TTC549 (cell line): ENCODE measurements around the gene RGS17.
"Not testable (repeated sequence)": the region's sequence is repeated elsewhere in the genome, so short reads cannot be mapped to it uniquely, and the experiment has no call there.

Experiments
- FAIRE-seq: peaks from 2 replicates; lab custom pipeline; 2012; peaks lifted over from hg19 to GRCh38; lab: Jason Lieb, UNC

The RGS17 gene

DNA sequence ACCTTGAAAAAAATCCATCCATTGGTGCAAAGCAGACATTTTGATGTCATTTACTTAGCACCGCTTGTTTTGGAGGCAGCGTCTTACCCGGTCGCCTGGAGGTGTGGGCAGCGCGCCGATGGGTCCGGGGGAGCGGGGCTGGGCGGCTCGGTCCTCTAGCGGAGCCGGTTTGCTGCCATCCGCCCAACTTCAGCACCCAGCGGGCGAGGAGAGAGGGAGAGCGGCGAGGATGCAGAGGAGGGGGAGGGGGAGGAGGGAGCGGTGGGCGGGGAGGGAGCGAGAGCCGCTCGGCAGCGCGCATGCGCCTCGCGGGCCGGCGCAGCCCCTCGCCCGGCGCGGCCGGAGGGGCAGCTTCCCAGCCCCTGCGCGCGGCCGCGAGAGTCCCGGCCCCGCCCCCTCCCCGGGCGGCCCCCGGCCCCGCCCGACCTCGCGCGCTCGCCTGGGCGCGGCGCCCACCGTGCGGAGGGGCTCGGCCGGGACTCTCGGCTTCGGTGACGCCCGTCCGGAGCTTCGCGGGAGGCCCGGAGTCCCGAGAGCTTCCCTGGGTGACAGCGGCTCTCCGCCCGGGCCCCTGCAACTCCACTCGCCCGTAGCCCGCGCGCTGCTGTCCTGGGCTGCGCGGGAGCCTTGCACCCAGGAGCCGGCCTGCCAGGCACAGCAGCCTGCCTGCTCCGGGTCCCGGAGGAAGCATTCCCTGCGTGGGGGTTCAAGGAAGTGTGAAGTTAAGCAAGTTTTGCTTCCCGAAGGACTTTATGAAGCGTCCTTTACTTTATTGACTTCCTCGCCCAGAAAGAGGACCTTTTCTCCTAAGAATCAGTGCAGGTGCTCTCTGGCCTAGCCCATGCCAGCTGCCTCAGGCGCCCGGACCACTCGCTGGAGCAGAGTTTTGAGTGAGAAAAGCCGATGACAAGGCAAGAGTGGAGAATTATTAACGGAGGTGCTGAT, at the start of gene RGS17:
RGS17 (minus strand) TSS at position 246 of the 945 bp plus-strand sequence. CDS start 87,264 bp downstream, outside the sequence.
- FAIRE-seq = no peak

DNA sequence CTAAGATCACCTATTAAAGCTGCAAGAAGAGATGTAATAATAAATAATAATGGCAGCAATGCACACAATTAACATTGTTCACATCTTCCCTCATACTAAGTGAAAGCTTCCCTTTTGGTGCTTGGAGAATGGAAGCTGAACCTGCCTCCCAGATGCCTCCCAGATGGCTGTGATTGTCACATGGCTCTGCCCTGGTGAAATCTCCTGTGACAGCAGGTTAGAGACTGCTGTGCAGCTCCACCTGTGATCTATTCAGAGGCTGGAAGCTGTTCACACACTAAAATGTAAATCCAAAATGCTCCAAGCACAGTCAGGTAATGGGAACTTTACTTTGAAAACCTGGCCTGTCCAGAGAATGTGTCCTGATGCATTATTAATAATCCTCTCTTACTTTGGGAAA, 41.7 kb upstream of the RGS17 start:
- FAIRE-seq = no peak

DNA sequence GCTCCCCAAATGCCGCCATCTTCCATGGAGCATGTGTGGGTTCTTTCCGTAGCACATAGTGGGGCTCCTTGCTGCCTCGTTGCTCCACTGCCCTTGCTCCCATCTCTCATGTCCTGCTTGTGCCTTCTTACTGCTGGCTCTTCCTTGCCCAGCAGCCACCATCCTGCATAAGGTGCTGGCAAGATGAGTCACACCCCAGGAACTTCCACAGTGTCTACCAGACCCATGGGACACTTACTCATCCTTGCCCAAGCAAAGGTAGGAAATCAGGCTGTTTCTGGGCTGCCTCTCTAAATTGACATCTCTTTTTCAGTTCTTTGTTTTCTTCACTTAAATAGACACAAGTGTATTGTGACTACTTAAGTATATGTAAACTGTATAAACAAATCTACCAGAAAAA, 39.4 kb upstream of the RGS17 start:
- no peak for FAIRE-seq

DNA sequence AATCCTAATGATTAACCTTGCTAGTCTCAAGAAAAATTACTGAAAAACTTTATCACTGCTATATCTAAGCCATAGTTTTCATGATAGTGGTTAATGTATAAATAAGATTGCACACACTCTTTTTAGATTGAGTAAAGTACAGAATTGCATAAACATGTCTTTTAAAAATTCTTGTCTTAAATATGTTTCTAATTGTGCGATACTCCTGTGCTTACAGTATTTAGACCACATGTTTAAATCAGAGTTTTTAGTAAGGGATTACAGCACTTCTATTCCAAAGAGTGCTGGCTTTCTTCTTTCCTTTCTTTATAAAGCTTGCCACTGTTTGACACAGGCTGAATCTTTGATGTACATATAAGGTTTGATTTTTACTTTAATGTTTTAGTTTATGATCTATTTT, 36.8 kb upstream of the RGS17 start:
- no peak for FAIRE-seq

- no peak for FAIRE-seq
These were observed 36.2 kb upstream of the RGS17 start for GRCh38 chr6:153167061-153167891.

DNA sequence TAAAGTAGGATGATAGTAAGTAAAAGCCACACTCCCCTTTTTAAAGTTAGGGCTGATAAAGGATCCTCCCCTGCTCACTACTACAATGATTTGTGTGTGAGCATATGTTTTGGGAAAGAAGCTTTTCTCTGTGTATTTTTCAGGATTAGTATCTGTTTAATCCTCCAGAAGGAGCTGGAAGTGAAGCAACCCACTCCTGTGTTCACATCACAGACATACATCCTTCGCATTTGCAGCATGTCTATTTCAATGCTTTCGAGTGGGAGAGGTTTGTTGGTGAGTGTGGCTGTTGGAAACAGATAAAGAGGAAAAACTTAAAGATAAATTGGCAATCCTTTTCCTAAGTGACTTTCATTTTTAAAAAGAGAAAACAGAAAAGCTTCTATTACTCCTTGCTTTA, 31.6 kb upstream of the RGS17 start:
- FAIRE-seq = no peak

DNA sequence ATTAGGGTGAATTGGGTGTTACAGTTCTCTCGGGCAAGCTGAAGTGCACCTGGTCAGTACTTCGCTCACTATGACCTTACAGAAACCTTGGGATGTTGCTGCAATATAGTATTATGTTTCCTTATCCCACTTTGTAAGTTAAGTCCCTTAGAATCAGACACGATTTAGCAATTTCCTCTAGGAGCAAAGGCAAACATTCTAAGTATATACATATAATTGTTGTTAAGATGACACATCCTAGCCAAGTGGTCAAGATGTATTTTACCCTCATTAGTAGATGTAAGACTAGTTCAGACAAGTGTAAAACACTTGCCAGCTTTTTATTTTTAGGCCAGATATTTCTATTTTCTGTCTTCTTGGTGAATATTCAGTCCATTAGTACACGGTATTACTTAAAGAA, 31.1 kb upstream of the RGS17 start:
- no peak for FAIRE-seq

- no peak for FAIRE-seq
These were observed 29.1 kb upstream of the RGS17 start for GRCh38 chr6:153160221-153160620.

- no peak for FAIRE-seq
These were observed 19.8 kb upstream of the RGS17 start for GRCh38 chr6:153150752-153151440.

DNA sequence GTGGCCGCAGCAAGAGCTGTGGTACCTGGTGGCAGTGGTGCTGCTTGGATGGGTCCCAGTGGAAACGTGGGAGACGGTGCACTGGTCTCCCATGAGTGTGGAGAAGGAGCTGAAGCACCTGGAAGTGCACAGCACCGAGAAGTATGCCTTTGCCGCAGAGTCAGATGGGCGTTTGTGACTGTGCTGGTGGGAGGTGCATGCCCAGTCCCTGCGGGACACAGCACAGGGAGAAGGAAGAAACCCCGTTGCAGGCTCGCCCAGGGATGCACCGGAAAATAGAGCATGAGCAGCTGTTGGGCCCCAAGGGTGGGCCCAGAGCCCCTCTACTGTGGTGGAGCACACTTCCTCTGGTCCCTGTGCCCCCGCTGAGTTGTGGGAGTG, 19.3 kb upstream of the RGS17 start:
- FAIRE-seq = no peak

- FAIRE-seq = no peak
These were observed 18.8 kb upstream of the RGS17 start for GRCh38 chr6:153149891-153150290.

GRCh38 chr6:153146413-153146812, 15.3 kb upstream of the RGS17 start:
- no peak for FAIRE-seq

- FAIRE-seq = no peak
These were observed 14.5 kb upstream of the RGS17 start for GRCh38 chr6:153145591-153145990.

GRCh38 chr6:153143200-153143599, 12.1 kb upstream of the RGS17 start:
- FAIRE-seq = no peak

DNA sequence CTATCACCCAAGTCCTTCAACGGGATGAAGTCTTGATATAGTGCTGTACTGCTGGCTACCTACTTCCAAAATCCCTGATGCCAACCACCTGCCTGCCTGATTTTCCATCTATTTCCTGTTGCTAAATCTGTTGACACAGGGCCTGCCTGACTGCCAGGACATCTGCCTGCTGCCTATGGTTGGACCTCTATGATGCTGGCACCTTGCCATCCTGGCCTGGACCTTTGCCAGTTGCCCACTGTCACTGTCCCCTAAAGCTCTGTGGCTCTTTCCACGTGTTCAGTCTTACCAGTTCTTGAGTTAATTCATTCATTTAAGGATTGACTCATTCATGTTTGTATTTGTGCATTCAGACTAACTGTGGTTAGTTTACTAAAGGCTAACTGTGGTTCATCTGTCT, 9.2 kb upstream of the RGS17 start:
- FAIRE-seq = no peak

GRCh38 chr6:153138930-153139329, 7.8 kb upstream of the RGS17 start:
- FAIRE-seq = no peak

DNA sequence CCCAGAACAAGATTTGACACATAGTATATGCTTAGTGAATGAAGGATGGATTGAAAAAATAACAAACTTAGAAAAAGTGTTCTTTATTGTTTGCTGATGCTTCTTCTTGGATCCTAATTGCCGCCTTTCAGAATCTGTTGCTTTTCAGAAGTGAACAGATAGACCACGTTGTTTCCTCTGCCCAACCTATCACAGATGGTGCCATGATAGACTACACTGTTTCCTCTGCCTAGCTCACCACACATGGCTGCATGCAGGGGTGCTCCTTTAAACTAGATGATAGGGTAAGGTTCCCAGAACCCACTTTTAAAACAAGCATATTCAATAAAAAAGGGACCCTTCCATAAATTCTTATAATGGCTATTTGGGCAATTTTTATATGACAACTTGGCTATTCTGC, 4.6 kb upstream of the RGS17 start:
- FAIRE-seq = no peak

DNA sequence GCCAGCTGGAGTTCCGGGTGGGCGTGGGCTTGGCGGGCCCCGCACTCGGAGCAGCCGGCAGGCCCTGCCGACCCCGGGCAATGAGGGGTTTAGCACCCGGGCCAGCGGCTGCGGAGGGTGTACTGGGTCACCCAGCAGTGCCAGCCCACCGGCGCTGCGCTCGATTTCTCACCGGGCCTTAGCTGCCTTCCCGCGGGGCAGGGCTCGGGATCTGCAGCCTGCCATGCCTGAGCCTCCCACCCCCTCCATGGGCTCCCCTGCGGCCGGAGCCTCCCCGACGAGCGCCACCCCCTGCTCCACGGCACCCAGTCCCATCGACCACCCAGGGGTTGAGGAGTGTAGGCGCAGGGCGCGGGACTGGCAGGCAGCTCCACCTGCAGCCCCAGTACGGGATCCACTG, 2.6 kb upstream of the RGS17 start:
- not testable (repeated sequence) for FAIRE-seq

- no peak for FAIRE-seq
These were observed 506 bp downstream of the RGS17 start for GRCh38 chr6:153130515-153131036.

- no peak for FAIRE-seq
These were observed 1.1 kb downstream of the RGS17 start for GRCh38 chr6:153129873-153130514.

- no peak for FAIRE-seq
These were observed 4.9 kb downstream of the RGS17 start for GRCh38 chr6:153126218-153126617.

DNA sequence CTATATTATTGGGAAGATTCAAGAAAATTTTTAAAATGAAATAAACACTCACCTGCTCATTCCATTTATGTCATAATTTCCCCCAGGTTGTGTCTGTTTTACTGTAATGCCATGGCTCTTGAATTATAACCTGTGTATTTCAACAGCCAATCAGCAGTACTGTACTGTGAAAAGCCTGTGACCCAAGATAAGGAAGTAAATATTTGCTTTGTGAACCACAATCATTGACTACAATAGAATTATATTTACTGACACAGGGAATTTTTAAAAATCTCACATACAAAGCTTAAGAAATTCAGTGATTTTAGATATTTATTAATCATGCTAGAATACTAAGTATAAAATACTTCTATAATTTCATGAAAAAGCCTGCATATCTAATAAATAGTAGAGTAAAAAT, 6.0 kb downstream of the RGS17 start:
- FAIRE-seq = no peak
